ENCODE results near the gene IL31. TPM values are rescaled to one million over a fixed set of nuclear protein-coding genes. Genes with fewer than 3 reads are reported as not detected.

The IL31 gene
- total and polyA plus RNA-seq, 2 donors (not counting 3 experiments of a cell fraction or from before 2014, with no cell fraction given): not detected

DNA sequence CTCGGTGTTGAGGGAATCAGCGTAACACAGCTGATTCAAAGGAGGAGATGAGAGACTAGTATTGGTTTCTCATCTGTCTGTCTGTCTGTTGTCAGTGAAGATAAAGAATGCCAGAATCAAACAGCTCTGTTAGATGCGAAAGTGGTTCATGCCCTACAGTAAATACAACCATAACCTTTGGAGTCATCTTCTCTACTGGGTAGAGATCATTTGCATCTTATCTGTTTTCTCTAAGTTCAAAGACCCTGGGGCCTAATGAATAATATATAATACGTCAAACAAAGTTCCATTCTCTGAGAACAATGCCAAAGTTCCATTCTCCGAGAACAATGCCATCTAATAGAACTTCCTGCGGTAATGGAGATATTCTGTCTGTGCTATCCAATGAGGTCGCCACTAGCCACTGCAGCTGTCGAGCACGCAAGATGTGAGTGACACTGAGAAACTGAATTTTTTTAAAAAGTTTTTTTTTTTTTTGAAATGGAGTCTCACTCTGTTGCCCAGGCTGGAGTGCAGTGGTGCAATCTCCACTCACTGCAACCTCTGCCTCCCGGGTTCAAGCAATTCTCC, 6.6 kb downstream of the IL31 start:
- intact Hi-C loops (cut with micrococcal nuclease): no loop called here
- H2AFZ ChIP-seq (ENCODE audit: low read depth, low read length): no peak overlapping the region
- H3K27ac ChIP-seq (ENCODE audit: insufficient read depth, low read depth, low read length): no peak overlapping the region
- no peak overlapping the region for H3K9ac ChIP-seq (replicated peaks; ENCODE audit: extremely low read depth, insufficient read depth, low read length)
- ChIA-PET POLR2A (no interaction called here), CTCF (interaction anchor here (0.9 to 1.8 kb wide), 2 partner anchors 23 to 36 kb away, joined by 3 to 8 read pairs; no protein-coding TSS in a partner anchor)
- H3K27me3 ChIP-seq (ENCODE audit: control insufficient read depth in 2 of 2, insufficient read depth in 2 of 2, low read length in 2 of 2): peaks cover 0 to 3% of the 10 kb centered on the region in 2 experiments
- dilution Hi-C loops (cut with MboI; ENCODE audit: extremely low pct_ligation_motif_present, low sequenced_read_pairs): no loop called here
- H3K4me2 ChIP-seq (ENCODE audit: insufficient read depth, low read length): no peak overlapping the region
- no peaks in the 10 kb centered on the region for H3K9me1 ChIP-seq (replicated peaks; ENCODE audit: control insufficient read depth, extremely low read depth, insufficient read depth, low read length)
- H3K4me1 ChIP-seq (ENCODE audit: control insufficient read depth, extremely low read depth, insufficient read depth, low read length): no peaks in the 10 kb centered on the region
- no peaks in the 10 kb centered on the region for H3K79me2 ChIP-seq (ENCODE audit: control insufficient read depth, insufficient read depth, low read length)
- FAIRE-seq (no peak), DNase-seq (ENCODE audit: low read depth, low spot score) (no peak)
- no peaks in the 10 kb centered on the region for H3K36me3 ChIP-seq (ENCODE audit: control insufficient read depth in 2 of 2, extremely low read depth in 1 of 2, insufficient read depth in 2 of 2, low read length in 2 of 2)
- no TSS peak for BruUV-seq (replicated peaks)
- no peak overlapping the region for H3K4me3 ChIP-seq (replicated peaks in 1 of 3; ENCODE audit: insufficient read depth in 1 of 3, low read depth in 1 of 3, low read length in 3 of 3)
- no peaks in the 10 kb centered on the region for H3K9me3 ChIP-seq (replicated peaks; ENCODE audit: control insufficient read depth, insufficient read depth, low read length)
- no peak for TF ChIP-seq EZH2 (IDR thresholded peaks at IDR 0.05; ENCODE audit: borderline replicate concordance, low read depth, low read length, severe bottlenecking)
- TF ChIP-seq CTCF (IDR thresholded peaks at IDR 0.05; ENCODE audit: extremely low read depth in 1 of 2, insufficient read depth in 1 of 2, low read depth in 1 of 2, low read length in 2 of 2): no peak
- TF ChIP-seq POLR2AphosphoS5 (IDR thresholded peaks at IDR 0.05; ENCODE audit: insufficient read depth, low read depth, low read length): no peak
- no peak for TF ChIP-seq FOS (IDR thresholded peaks at IDR 0.05; ENCODE audit: borderline replicate concordance, insufficient read depth, low read length)
- no peak for TF ChIP-seq GATA2 (IDR thresholded peaks at IDR 0.05; ENCODE audit: insufficient read depth, insufficient read length, low read depth, low read length)
- no peak for TF ChIP-seq MYC (IDR thresholded peaks at IDR 0.05; ENCODE audit: low read depth, low read length)
- TF ChIP-seq JUN (IDR thresholded peaks at IDR 0.05; ENCODE audit: borderline replicate concordance, insufficient read depth, insufficient read length, low read depth): no peak
- no peak for TF ChIP-seq POLR2A (IDR thresholded peaks at IDR 0.05; ENCODE audit: low read depth, low read length)
- TF ChIP-seq, protein P1, sequence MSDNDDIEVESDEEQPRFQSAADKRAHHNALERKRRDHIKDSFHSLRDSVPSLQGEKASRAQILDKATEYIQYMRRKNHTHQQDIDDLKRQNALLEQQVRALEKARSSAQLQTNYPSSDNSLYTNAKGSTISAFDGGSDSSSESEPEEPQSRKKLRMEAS (IDR thresholded peaks at IDR 0.05; ENCODE audit: insufficient read depth, insufficient read length): no peak
- no peaks in the 10 kb centered on the region for H4K20me1 ChIP-seq (replicated peaks; ENCODE audit: control insufficient read depth, extremely low read depth, insufficient read depth, low read length)

All from endothelial cell of umbilical vein (primary cell).